Progenitor cell of endocrine pancreas (in vitro differentiated cells): ENCODE data around the gene PLXNB2. TPM values are rescaled to one million over a fixed set of nuclear protein-coding genes. Genes with fewer than 3 reads are reported as not detected.
A peak's percentile ranks its signal among the peaks of the same experiment; 100 is the strongest.

ENCODE experiments used
- DNase-seq: peaks from one replicate; pipeline ENCODE4 v3.0.0; 2021; ENCODE audit warnings: low spot score; ENCODE audit not compliant: unreplicated experiment
- H3K27ac Mint-ChIP-seq: 2 replicates; pipeline ENCODE4 v1.8.0; 2021; ENCODE audit warnings: mild to moderate bottlenecking, moderate library complexity, mixed read lengths
- H3K27me3 Mint-ChIP-seq: 2 replicates; pipeline ENCODE4 v1.8.0; 2021; ENCODE audit warnings: mixed read lengths
- H3K36me3 Mint-ChIP-seq: 2 replicates; pipeline ENCODE4 v1.8.0; 2022; ENCODE audit warnings: mixed read lengths; ENCODE audit not compliant: insufficient read depth
- H3K4me1 Mint-ChIP-seq: 2 replicates; pipeline ENCODE4 v1.8.0; 2021; ENCODE audit warnings: low read depth, mixed read lengths
- H3K4me3 Mint-ChIP-seq: 2 replicates; pipeline ENCODE4 v1.8.0; 2021; ENCODE audit warnings: low read depth, mild to moderate bottlenecking, moderate library complexity, mixed read lengths
- H3K9me3 Mint-ChIP-seq: 2 replicates; pipeline ENCODE4 v1.8.0; 2021; ENCODE audit warnings: low read depth, mixed read lengths
- total RNA-seq: library from RNA; stranded (reverse); gene quantifications from 2 replicates; pipeline ENCODE4 v1.2.1, GENCODE V29; 2021
- TF ChIP-seq, protein P1 (sequence below): fragments of 200-600 bp; sonication (generic); IDR thresholded peaks from one replicate; pipeline ENCODE4 v1.5.0; 2021; ENCODE audit warnings: antibody characterized with exemption, mild to moderate bottlenecking; ENCODE audit not compliant: unreplicated experiment

PLXNB2 gene
- total RNA-seq, 1 donor from 2014 or later, result 182 TPM

DNA sequence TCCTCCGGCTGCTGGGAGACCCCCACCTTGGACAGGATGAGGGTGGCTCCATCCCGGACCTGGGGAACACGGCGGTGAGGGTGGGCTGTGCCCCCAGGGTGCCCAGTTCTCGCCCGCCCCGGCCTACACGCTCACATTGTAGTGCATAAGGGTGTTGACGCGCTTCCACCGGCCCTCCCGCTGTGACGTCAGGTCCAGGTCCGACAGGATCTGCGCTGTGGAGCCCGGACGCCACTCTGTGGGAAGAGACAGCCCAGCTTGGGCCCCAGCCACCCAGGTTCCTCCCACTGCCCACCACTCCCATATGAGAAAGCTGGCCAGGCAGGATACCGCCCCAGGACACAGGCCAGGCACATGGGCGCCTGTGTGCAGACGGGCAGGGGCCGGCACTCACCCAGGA lies 29.0 kb downstream of the PLXNB2 start:
- Mint-ChIP-seq H3K4me3 (no peak overlapping the region), H3K27ac (no peak overlapping the region), H3K27me3 (no peaks in the 10 kb centered on the region), H3K9me3 (no peaks in the 10 kb centered on the region), H3K4me1 (no peaks in the 10 kb centered on the region), H3K36me3 (peaks cover 11% of the 10 kb centered on the region)
- TF ChIP-seq, protein P1, sequence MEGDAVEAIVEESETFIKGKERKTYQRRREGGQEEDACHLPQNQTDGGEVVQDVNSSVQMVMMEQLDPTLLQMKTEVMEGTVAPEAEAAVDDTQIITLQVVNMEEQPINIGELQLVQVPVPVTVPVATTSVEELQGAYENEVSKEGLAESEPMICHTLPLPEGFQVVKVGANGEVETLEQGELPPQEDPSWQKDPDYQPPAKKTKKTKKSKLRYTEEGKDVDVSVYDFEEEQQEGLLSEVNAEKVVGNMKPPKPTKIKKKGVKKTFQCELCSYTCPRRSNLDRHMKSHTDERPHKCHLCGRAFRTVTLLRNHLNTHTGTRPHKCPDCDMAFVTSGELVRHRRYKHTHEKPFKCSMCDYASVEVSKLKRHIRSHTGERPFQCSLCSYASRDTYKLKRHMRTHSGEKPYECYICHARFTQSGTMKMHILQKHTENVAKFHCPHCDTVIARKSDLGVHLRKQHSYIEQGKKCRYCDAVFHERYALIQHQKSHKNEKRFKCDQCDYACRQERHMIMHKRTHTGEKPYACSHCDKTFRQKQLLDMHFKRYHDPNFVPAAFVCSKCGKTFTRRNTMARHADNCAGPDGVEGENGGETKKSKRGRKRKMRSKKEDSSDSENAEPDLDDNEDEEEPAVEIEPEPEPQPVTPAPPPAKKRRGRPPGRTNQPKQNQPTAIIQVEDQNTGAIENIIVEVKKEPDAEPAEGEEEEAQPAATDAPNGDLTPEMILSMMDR, result no peak
- no peak for DNase-seq

DNA sequence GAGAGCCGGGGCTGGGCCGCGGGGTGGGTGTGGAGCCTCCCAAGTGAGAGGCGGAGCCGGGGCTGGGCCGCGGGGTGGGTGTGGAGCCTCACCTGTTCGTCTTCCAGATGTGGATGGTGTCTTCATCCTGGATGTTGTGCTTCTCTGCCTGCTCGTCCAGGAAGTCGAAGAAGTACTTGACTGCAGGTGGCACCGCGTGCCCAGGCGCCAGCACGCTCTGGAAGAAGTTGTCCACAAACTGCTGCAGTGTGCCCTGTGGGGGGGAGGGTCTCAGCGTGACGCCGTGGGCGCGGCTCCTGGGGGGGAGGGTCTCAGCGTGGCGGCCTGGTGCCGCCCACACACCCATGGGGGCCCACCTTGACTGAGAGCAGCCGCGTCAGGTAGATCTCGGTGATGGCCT lies 29.7 kb downstream of the PLXNB2 start:
- Mint-ChIP-seq H3K36me3 (peaks cover 10% of the 10 kb centered on the region), H3K9me3 (no peaks in the 10 kb centered on the region), H3K27ac (no peak overlapping the region), H3K27me3 (peaks cover 2% of the 10 kb centered on the region), H3K4me1 (no peaks in the 10 kb centered on the region), H3K4me3 (no peak overlapping the region)
- no peak for DNase-seq
- TF ChIP-seq, protein P1, result no peak

DNA sequence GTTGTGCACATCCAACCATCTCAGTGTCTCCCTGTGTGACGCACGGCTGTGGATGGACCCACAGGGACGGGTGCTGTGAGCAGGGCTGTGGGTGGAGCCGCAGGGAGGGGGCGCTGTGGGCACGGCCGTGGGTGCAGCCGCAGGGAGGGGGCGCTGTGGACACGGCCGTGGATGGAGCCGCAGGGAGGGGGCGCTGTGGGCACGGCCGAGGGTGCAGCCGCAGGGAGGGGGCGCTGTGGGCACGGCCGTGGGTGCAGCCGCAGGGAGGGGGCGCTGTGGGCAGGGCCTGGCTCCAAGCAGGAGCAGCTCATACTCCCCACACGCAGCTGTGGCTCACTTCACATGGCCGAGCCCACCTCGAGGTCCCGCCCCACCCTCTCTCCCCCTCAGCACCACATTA lies 31.3 kb downstream of the PLXNB2 start:
- H3K27me3 Mint-ChIP-seq, result peaks cover 6% of the 10 kb centered on the region
- no peak overlapping the region for H3K4me3 Mint-ChIP-seq
- TF ChIP-seq, protein P1, result peak; percentile 39
- DNase-seq, result no peak
- no peak overlapping the region for H3K27ac Mint-ChIP-seq
- no peaks in the 10 kb centered on the region for H3K9me3 Mint-ChIP-seq
- no peaks in the 10 kb centered on the region for H3K4me1 Mint-ChIP-seq
- H3K36me3 Mint-ChIP-seq, result peaks cover 10% of the 10 kb centered on the region

DNA sequence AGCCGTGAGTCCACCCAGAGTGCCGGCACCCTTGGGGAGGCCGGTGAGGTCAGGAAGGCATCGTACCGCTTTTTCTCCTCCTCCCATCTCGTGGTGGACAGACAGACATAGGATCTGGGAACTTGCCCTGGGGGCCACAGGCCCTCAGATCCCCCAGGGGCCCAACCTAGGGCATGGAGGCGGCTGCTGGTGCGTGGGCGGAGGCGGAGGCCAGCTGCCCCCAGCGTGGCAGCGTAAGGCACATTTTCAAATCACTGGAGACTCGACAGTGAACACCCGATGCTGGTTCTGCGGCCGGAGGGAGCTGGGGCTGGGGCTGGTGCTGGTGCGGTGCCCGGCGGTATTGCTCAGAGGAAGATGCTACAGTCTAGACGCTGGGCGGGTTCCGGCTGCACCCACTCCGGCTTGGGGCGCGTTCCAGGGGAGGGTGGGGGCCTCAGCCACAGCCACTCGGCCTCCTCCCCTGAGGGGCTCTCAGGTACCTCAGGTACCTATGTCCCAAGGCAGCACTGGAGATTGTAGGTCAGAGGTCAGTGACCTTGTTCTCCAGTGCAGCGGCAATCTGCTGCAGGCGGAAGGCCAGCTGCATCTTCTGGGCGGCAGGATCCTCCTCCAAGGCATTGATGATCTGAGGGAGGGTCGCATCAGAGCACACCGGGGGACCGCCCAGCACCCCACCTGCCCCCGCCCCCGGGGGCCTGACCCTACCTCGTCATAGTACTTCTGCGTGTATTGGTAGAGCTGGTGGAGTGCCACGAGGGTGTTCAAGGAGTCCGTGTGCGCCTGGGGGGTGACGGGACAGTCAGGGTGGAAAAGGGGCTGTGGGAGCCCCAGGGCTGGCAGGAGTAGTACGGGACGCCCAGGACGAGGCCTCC lies 32.0 kb downstream of the PLXNB2 start:
- TF ChIP-seq, protein P1, result no peak
- Mint-ChIP-seq H3K4me1 (no peaks in the 10 kb centered on the region), H3K9me3 (no peaks in the 10 kb centered on the region), H3K36me3 (peaks cover 8% of the 10 kb centered on the region), H3K27me3 (peaks cover 9% of the 10 kb centered on the region), H3K4me3 (no peak overlapping the region), H3K27ac (no peak overlapping the region)
- DNase-seq, result no peak

DNA sequence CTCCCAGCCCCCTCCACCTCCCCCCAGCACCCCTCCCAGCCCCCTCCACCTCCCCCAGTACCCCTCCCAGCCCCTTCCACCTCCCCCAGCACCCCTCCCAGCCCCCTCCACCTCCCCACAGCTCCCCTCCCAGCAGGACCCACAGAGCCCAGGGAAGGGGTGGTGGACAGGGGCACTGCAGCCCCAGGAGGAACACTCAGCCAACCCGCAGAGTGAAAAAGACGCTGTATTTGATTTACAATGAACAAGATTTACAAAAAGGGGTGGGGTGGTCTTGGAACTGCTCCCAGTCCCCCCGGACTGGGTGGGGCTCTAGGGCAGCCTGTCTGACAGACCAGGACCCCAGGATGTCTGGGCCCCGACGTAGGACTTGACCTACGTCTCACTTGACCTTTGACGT lies 32.7 kb downstream of the PLXNB2 start:
- Mint-ChIP-seq H3K36me3 (peaks cover 8% of the 10 kb centered on the region), H3K27me3 (peaks cover 9% of the 10 kb centered on the region), H3K9me3 (no peaks in the 10 kb centered on the region), H3K4me3 (no peak overlapping the region), H3K27ac (no peak overlapping the region), H3K4me1 (no peaks in the 10 kb centered on the region)
- no peak for DNase-seq
- TF ChIP-seq, protein P1, result no peak
